ENCODE data around the gene SCN8A. TPM values are rescaled to one million over a fixed set of nuclear protein-coding genes. Genes with fewer than 3 reads are reported as not detected.

The SCN8A gene
- total RNA-seq, 1 donor from 2014 or later: 0.53 TPM

GRCh38 chr12:51823875-51824565, 233.0 kb downstream of the SCN8A start:
- Histone ChIP-seq H3K27ac (no peak overlapping the region), H3K9me3 (no peaks in the 10 kb centered on the region), H3K36me3 (no peaks in the 10 kb centered on the region), H3K27me3 (ENCODE audit: low read depth) (peaks cover 8% of the 10 kb centered on the region), H3K4me3 (no peak overlapping the region), H3K4me1 (peaks cover 26% of the 10 kb centered on the region)
- intact Hi-C loops (cut with DNase I): no loop called here
- TF ChIP-seq, protein P1, sequence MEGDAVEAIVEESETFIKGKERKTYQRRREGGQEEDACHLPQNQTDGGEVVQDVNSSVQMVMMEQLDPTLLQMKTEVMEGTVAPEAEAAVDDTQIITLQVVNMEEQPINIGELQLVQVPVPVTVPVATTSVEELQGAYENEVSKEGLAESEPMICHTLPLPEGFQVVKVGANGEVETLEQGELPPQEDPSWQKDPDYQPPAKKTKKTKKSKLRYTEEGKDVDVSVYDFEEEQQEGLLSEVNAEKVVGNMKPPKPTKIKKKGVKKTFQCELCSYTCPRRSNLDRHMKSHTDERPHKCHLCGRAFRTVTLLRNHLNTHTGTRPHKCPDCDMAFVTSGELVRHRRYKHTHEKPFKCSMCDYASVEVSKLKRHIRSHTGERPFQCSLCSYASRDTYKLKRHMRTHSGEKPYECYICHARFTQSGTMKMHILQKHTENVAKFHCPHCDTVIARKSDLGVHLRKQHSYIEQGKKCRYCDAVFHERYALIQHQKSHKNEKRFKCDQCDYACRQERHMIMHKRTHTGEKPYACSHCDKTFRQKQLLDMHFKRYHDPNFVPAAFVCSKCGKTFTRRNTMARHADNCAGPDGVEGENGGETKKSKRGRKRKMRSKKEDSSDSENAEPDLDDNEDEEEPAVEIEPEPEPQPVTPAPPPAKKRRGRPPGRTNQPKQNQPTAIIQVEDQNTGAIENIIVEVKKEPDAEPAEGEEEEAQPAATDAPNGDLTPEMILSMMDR (IDR thresholded peaks at IDR 0.05): peak; percentile 50
- DNase-seq (no peak), ATAC-seq (no peak)

DNA sequence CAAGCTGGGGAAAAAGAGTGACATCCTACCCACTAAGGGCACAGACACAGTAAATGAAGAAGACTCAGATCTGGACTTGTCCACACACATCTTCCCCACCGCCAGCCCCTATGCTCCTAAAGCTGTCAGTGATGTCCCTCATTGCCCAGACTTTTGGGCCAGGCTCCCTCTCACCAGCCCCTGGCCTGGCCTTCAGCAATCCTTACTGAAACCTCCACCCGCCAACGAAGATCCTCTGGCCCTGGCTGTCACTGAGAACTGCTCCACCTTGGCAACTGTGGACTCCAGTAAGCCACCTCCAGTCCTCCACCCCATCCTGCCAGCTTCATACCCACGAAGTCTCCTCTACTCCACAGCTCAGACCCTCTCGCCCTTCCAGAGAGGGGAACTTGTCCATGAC, 234.2 kb downstream of the SCN8A start:
- Histone ChIP-seq H3K36me3 (no peaks in the 10 kb centered on the region), H3K9me3 (no peaks in the 10 kb centered on the region), H3K4me1 (peaks cover 19% of the 10 kb centered on the region), H3K4me3 (no peak overlapping the region), H3K27ac (no peak overlapping the region), H3K27me3 (ENCODE audit: low read depth) (peaks cover 5% of the 10 kb centered on the region)
- ATAC-seq: no peak
- intact Hi-C loops (cut with DNase I): no loop called here
- TF ChIP-seq, protein P1 (IDR thresholded peaks at IDR 0.05): no peak
- DNase-seq: peak; percentile 22

GRCh38 chr12:51826881-51827280, 235.8 kb downstream of the SCN8A start:
- H3K4me1 ChIP-seq: peaks cover 14% of the 10 kb centered on the region
- intact Hi-C loops (cut with DNase I): no loop called here
- H3K27ac ChIP-seq: no peak overlapping the region
- peaks cover 7% of the 10 kb centered on the region for H3K27me3 ChIP-seq (ENCODE audit: low read depth)
- TF ChIP-seq, protein P1 (IDR thresholded peaks at IDR 0.05): no peak
- no peak overlapping the region for H3K4me3 ChIP-seq
- no peaks in the 10 kb centered on the region for H3K36me3 ChIP-seq
- no peaks in the 10 kb centered on the region for H3K9me3 ChIP-seq
- no peak for ATAC-seq
- DNase-seq: no peak

DNA sequence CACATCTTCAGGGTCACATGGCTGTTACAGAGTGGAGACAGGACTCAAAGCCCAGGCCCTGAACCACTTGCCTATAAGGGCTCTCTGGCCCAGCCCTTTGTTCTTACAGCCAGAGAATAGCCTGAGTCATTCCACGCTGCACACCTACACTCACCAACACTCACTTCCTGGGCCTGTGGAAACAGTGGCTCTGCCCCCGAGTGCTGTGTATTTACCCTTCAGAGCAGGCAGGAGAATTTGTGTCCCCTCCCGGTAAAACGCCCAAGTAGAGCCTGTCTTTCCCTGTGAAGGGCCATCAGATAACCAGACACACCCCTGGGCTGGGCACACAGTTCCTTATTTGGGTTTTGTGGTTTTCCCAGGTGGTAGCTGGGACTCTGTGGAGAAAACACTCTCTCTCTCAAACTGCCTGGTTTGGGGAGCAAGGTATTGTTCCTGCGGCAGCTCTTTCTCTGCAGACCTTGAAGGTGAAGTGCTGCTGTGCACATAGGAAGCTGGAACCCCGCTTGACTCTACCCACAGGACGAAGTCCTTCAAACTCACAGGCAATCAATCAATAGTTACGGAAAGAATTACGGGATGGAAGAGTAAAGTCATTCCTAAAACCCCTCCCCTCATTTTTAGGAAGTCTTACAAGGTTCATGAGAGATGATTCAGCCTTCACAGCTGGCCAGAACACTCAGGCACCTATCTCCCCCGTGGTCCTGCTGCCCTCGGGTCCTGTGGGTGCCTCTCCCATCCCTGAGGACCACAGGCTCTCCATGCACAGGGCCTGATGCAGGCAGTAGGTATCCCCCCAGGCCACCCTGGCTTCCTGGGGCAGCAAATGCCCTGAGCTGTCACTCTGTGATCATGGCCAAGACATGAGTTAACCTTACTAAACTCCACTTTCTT, 237.1 kb downstream of the SCN8A start:
- Histone ChIP-seq H3K9me3 (no peaks in the 10 kb centered on the region), H3K4me3 (no peak overlapping the region), H3K27me3 (ENCODE audit: low read depth) (peaks cover 9% of the 10 kb centered on the region), H3K27ac (no peak overlapping the region), H3K4me1 (peaks cover 23% of the 10 kb centered on the region), H3K36me3 (no peaks in the 10 kb centered on the region)
- intact Hi-C loops (cut with DNase I): no loop called here
- DNase-seq (peak; percentile 63), ATAC-seq (peak; percentile 73 to 91)
- TF ChIP-seq, protein P1 (IDR thresholded peaks at IDR 0.05): no peak

- ATAC-seq (no peak), DNase-seq (no peak)
- TF ChIP-seq, protein P1 (IDR thresholded peaks at IDR 0.05): no peak
- Histone ChIP-seq H3K4me1 (peaks cover 23% of the 10 kb centered on the region), H3K4me3 (no peak overlapping the region), H3K27ac (no peak overlapping the region), H3K36me3 (no peaks in the 10 kb centered on the region), H3K27me3 (ENCODE audit: low read depth) (peaks cover 9% of the 10 kb centered on the region), H3K9me3 (no peaks in the 10 kb centered on the region)
- intact Hi-C loops (cut with DNase I): no loop called here
Measured at GRCh38 chr12:51829011-51829481, 238.0 kb downstream of the SCN8A start.

Data from lower lobe of right lung (tissue), 2 donors.